Measurements from ENCODE around the gene TMEM81. TPM values are rescaled to one million over a fixed set of nuclear protein-coding genes. Genes with fewer than 3 reads are reported as not detected.

Gene TMEM81
- total RNA-seq: 2.9 and 3.5 TPM in 2 replicates

DNA sequence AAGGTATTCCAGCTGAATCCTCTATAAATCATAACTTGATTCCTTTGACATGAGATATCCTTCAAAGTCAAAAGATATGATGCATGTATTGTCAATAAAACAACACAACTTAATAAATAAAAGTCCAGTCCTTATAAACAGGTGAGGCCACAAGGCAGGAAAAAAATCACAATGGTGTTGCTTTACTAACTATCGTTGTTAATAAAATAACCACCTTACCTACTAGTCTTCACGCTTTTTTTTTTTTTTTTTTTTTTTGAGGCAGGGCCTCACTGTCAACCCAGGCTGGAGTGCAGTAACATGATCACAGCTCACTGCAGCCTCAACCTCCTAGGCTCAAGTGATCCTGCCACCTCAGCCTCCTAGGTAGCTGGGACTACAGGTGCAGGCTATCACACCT lies at the start of gene TMEM81:
Gene TMEM81, minus strand, starts transcription at position 101 of the 400 bp plus-strand sequence. CDS start 140 bp downstream, outside the sequence.
- intact Hi-C loops (cut with micrococcal nuclease): no loop called here

DNA sequence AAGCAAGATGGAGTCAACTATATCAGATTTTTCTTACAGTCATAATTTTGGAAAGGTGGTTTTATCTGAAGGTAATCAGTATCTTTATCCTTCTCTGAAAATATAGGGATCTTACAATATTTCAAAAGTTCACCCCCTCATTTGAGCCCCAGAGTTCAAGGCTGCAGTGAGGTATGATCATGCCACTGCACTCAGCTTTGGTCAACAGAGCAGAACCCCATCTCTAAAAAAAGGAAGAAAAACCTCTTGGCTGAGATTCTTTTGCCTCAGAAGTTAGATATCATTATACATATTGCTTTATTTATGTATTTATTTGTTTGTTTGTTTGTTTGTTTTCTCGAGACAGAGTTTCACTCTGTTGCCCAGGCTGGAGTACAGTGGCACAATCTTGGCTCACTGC lies 49.0 kb upstream of the TMEM81 start:
- intact Hi-C loops (cut with micrococcal nuclease): no loop called here

GRCh38 chr1:205129447-205130029 lies 45.3 kb upstream of the TMEM81 start:
- intact Hi-C loops (cut with micrococcal nuclease): no loop called here

DNA sequence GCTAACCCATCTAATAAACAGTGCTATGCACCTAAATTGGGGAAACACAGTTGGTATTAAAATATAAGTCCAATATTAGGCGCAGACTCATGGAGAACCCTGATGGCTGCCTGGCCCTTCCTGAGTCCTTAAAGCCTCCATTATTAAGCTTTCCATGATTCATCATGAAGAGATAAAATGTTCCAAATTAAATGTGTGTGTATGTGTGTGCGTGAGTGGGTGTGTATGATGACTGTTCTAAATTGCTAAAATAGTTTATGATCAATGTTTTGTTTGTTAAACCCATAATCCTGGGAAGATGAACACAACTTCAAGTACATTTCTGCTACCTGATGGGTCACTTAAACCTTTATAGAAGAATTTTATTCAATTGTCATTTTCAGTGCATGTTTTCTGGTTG lies 43.8 kb upstream of the TMEM81 start:
- intact Hi-C loops (cut with micrococcal nuclease): no loop called here

- intact Hi-C loops (cut with micrococcal nuclease): no loop called here
These were observed 43.4 kb upstream of the TMEM81 start for GRCh38 chr1:205127646-205128045.

DNA sequence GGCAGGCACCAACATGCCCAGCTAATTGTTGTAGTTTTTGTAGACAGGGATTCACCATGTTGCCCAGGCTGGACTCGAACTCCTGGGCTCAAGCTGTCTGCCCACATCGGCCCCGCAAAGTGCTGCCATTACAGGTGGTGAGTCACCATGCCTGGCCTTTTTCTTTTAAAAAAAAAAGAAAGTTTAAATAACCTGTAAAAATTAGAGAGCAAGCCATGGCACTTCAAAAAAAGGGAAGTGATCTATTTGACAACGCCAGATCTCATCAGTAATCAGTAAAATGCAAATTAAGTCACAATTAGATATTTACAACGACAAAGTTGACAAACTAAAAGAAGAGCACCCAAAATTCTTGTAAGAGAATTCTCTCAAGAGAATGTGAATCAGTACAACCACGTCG lies 40.5 kb upstream of the TMEM81 start:
- intact Hi-C loops (cut with micrococcal nuclease): loop anchor here (5.0 kb wide), 4 partner anchors 103 to 1327 kb away; partner anchors contain the start of genes ELK4, PPP1R15B, TMCC2 and ZBED6

- intact Hi-C loops (cut with micrococcal nuclease): loop anchor here (1.0 to 5.0 kb wide), 7 partner anchors 89 to 1325 kb away; partner anchors contain the start of genes DSTYK, ELK4, PPP1R15B and TMCC2
These were observed 38.2 kb upstream of the TMEM81 start for GRCh38 chr1:205122489-205122882.

- intact Hi-C loops (cut with micrococcal nuclease): loop anchor here (1.0 to 5.0 kb wide), 7 partner anchors 89 to 1325 kb away; partner anchors contain the start of genes DSTYK, ELK4, PPP1R15B and TMCC2
These were observed 37.6 kb upstream of the TMEM81 start, which contains the start of gene RBBP5 for GRCh38 chr1:205121660-205122488. TSS of gene RBBP5 (minus strand) at chr1:205121978. CDS start at chr1:205121873, 105 bp downstream.

GRCh38 chr1:205118752-205119151 lies 34.5 kb upstream of the TMEM81 start:
- intact Hi-C loops (cut with micrococcal nuclease): no loop called here

DNA sequence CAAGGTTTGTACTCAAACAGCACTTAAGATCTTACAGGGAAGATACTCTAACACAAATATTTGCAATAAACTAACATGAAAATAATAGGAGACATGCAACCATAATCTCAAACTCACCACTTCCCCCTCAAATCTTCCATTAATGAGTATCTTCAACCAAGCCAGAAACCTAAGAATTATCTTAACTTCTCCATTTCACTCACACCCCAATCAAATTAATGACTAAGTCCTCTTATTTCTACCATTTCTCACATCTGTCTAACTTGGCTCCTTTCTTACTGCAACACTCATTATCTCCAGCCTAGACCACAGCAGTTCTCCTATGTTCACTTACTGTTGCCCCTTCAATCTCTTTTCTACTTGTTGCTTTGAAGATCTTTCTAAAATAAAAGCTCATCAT lies 27.1 kb upstream of the TMEM81 start:
- intact Hi-C loops (cut with micrococcal nuclease): no loop called here

- intact Hi-C loops (cut with micrococcal nuclease): no loop called here
These were observed 25.5 kb upstream of the TMEM81 start for GRCh38 chr1:205109711-205110110.

DNA sequence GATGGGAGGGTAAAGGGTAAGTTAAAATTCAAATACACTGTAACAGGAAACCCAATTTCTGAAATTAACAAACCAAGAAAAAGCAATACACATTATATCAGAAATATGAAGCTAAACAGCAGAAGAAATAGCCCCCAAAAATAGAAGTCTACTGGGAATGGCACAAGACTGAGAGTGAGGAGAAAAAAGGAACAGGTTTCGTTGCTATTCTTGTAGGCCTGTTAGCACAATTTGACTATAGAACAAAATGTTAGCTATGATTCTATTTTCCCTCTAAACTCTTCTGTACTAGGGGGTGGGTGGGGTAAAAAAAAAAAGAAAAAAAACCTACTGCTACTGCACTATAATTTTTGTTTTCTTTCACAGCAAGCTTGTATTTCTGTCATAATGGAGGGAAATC lies 25.0 kb upstream of the TMEM81 start:
- intact Hi-C loops (cut with micrococcal nuclease): no loop called here

DNA sequence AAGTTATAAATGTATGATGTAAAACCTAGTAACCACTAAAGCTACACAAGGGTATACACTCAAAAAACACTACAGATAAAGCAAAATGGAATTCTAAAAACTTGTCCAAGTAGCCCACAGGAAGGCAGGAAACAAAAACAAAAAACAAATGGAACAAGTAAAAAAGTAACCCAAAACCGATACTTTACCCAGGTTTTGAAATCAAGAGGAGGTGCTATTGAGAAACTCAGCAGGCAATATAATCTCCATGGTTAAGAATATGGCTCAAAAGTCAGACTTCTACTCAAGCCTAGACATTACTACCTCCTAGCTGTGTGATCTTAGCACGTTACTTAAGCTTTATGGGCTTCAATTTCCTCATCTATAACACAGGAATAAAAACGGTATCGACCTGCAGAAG lies 24.2 kb upstream of the TMEM81 start:
- intact Hi-C loops (cut with micrococcal nuclease): no loop called here

- intact Hi-C loops (cut with micrococcal nuclease): no loop called here
These were observed 23.1 kb upstream of the TMEM81 start for GRCh38 chr1:205107327-205107726.

DNA sequence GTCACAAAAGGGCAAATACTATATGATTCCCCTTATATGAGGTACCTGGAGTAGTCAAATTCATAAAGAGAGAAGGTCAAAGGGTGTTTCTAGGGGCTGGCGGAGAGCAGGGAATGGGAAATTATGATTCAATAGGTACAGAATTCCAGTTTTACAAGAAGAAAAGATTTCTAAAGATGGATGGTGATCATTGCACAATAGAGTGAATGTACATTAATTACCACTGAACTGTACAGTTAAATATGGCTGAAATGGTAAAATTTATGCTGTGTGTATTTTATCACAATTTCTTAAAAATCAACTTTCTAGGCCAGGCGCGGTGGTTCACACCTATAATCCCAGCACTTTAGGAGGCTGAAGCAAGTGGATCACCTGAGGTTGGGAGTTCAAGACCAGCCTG lies 18.1 kb upstream of the TMEM81 start:
- intact Hi-C loops (cut with micrococcal nuclease): no loop called here

- intact Hi-C loops (cut with micrococcal nuclease): no loop called here
These were observed 14.0 kb upstream of the TMEM81 start for GRCh38 chr1:205098242-205098641.

GRCh38 chr1:205095422-205095821 lies 11.2 kb upstream of the TMEM81 start:
- intact Hi-C loops (cut with micrococcal nuclease): no loop called here

GRCh38 chr1:205091043-205091740 lies 6.9 kb upstream of the TMEM81 start:
- intact Hi-C loops (cut with micrococcal nuclease): no loop called here

DNA sequence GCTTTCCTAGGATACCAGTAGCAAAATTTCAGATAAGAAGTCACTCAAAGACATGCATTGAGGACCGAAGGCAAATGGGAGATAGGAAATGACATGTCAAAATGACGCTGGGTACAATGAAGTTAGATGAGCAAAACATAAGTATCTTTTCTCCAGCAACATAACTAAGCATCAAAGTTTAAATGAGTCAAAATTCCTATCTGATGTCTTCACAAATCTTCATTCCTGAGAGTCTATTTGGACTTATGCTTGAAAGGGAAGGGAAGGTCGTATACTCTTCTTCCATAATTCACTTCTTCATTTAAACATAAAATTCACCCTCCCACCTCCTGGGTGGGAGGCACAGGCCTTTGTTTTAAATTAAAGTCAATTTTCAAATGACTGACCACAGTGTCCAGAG lies 4.1 kb upstream of the TMEM81 start:
- intact Hi-C loops (cut with micrococcal nuclease): no loop called here

DNA sequence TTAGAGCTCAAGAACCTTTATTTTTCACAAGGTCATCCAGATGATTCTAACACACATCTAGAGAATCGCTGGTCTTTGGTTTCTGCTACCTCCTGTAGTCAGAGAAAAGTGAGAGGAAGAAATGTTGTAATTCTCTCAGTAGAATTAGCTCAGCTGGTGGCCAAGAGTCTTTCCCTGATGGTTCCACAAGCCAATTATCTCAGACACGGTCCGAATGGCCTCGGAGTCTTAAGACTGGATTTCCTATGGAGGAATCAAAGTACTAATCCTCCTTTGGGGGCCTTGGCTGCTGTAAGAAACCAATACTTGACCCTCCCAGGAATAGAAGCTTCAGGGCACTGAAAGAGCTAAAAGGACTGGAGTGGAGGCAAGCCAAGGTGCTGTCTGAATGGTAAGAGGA lies 1.8 kb downstream of the TMEM81 start:
- intact Hi-C loops (cut with micrococcal nuclease): no loop called here

DNA sequence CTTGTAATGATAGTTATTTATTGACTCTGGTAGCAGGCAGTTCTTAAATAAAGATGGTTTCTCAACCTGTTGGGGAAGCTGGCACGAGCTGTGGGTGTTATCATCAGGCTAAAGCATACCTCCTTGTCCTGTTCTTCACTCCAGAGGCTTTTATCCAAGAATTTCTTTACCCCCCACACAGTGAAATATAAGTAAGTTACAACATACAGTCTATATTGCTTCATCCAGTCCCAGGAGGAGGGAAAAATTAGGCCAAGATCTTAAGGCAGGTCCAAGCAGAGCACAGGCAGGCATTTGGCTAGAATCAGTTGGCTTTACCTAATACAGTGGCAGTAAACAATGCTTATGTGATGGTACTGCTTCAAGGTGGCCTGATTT lies 6.3 kb downstream of the TMEM81 start:
- intact Hi-C loops (cut with micrococcal nuclease): no loop called here
